HS-5 (cell line): Measurements from ENCODE around the gene MED23.

ENCODE experiments used
- DNase-seq: peaks from one replicate; pipeline ENCODE4 v3.0.0-alpha.2; 2012; ENCODE audit warnings: low read depth

The MED23 gene, protein sequence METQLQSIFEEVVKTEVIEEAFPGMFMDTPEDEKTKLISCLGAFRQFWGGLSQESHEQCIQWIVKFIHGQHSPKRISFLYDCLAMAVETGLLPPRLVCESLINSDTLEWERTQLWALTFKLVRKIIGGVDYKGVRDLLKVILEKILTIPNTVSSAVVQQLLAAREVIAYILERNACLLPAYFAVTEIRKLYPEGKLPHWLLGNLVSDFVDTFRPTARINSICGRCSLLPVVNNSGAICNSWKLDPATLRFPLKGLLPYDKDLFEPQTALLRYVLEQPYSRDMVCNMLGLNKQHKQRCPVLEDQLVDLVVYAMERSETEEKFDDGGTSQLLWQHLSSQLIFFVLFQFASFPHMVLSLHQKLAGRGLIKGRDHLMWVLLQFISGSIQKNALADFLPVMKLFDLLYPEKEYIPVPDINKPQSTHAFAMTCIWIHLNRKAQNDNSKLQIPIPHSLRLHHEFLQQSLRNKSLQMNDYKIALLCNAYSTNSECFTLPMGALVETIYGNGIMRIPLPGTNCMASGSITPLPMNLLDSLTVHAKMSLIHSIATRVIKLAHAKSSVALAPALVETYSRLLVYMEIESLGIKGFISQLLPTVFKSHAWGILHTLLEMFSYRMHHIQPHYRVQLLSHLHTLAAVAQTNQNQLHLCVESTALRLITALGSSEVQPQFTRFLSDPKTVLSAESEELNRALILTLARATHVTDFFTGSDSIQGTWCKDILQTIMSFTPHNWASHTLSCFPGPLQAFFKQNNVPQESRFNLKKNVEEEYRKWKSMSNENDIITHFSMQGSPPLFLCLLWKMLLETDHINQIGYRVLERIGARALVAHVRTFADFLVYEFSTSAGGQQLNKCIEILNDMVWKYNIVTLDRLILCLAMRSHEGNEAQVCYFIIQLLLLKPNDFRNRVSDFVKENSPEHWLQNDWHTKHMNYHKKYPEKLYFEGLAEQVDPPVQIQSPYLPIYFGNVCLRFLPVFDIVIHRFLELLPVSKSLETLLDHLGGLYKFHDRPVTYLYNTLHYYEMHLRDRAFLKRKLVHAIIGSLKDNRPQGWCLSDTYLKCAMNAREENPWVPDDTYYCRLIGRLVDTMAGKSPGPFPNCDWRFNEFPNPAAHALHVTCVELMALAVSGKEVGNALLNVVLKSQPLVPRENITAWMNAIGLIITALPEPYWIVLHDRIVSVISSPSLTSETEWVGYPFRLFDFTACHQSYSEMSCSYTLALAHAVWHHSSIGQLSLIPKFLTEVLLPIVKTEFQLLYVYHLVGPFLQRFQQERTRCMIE (N-terminal part only)

DNA sequence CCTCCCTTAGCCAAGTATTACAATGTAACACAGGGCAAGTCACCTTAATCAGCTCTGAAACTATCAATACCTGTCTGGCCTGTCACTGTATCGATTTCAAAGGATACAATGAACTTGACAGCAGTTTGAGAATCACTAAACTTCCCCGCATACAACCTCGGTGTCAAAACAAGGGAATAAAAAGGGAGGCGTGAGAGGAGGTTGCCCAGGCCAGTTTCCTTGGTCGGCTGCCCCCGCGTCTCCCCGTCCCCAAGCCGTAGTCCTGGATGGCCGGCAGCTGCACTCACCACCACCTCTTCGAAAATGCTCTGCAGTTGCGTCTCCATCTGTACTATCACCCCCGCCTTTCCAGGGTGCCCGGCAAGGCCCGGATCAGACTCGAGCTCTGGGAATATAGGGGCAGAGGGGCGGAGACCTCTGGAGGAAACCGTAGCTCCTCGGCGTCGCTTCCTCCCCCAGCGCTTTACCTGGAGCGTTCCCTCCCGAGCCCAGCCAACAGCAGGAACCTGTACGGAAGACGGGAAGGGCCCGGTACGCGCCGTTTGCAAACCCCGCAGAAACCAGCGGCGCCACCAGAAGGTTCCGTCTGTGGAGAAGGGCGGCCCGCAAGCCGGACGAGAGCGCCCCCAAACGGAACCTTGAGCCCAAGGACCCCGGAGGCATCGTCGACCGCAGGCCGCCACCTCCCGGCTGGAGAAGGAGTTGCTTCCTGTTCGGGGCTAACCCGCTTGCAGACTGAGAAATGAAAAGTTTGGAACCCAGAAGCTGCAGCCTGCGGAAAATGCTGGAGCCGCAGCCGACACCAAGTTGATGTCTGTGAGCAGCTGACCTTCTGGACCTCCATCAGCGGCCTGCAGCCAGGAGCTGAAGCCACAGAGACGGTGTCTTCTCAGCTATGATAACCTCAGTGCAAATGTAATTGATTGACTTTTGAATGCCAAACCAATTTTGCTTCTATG is at the start of gene MED23:
Gene MED23 (minus strand): TSS at position 519 of the 959 bp plus-strand sequence. CDS start 193 bp downstream, at position 326.
- peak; percentile 75 for DNase-seq

DNA sequence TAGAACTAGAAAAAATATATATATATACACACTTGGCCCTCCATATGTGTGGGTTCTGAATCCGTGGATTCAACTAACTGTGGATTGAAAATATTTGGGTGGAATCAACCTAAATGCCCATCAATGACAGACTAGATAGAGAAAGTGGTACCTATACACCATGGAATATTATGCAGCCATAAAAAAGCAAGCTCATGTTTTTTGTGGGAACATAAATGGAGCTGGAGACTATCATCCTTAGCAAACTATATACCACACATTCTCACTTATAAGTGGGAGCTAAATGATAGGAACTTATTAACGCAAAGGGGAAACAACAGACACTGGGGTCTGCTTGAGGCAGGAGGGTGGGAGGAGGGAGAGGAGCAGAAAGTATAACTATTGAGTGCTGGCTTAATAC is 45.1 kb upstream of the MED23 start:
- DNase-seq: no peak

DNA sequence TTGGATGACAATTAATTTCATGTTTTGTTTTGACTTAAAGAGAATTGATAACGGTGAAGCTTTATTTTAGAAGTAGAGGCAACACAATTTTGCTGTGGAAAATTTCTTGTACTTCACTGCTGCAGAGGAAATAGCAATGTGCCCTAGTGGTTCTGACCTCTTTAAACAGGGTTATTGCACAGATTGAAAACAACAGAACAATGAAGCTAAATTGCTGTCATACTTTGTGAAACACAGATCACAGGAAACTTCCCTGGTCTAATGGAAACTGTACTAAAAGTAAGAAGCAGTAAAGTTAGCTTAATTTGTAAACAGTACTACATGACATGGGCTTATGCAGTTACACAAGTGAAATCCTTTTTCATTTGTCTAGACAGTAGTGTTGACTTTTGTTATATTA is 41.8 kb upstream of the MED23 start:
- DNase-seq: no peak

DNA sequence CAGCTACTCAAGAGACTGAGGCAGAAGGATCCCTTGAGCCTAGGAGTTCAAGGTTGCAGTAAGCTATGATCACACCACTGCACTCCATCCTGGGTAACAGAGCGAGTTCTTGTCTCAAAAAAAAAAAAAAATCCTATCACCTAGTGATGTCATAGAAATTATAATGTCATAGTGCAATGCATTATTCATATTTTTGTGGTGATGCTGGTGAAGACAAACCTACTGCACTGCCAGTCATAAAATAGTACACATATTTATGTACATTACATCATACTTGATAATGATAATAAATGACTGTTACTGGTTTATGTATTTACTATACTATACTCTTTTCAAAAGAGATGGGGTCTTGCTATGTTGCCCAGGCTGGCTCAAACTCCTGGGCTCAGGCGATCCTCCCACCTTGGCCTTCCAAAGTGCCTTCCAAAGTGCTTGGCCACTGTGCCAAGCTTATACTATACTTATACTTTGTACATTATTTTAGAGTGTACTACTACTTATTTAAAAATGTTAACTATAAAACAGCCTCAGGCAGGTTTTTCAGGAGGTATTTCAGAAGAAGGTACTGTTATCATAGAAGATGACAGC is 35.6 kb upstream of the MED23 start:
- no peak for DNase-seq

DNA sequence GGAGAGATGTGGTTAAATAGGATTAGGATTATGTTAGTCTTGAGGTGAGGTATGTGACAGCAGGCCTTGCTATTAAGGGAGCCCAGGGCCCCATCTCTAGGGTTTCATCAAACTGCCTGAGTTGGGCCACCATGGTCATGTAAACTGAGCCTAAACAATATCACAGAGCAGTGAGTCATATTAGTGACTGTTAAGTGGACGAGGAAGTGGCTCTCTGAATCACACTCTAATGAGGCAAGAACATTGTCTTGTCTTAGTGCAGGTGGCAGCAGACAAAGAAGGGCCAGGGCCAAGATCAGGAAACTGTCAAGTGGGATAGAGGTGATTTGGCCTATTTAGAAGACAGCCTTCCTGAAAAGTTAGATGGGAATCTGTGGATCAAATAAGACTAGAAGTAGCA is 32.2 kb upstream of the MED23 start:
- DNase-seq: peak; percentile 45

- DNase-seq: no peak
Measured at GRCh38 chr6:131658287-131658686, 30.2 kb upstream of the MED23 start.

- DNase-seq: peak; percentile 84
Measured at GRCh38 chr6:131657630-131658111, 29.6 kb upstream of the MED23 start.

GRCh38 chr6:131657222-131657621 is 29.2 kb upstream of the MED23 start:
- no peak for DNase-seq

DNA sequence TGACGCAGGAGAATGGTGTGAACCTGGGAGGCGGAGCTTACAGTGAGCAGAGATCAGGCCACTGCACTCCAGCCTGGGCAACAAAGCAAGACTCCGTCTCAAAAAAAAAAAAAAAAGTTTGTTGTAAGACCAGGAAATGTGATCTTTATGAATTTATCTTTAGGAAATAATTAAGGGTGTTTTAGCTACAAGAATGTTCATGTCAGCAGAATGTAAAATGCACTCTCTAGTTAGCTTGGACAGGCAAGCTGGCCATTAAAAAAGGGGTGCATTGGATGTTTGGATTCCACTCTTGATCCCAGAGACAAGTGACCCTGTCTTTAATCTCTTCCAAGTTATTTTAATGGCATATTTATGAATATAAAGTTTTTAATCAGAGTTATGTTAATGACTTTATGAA is 28.6 kb upstream of the MED23 start:
- no peak for DNase-seq

DNA sequence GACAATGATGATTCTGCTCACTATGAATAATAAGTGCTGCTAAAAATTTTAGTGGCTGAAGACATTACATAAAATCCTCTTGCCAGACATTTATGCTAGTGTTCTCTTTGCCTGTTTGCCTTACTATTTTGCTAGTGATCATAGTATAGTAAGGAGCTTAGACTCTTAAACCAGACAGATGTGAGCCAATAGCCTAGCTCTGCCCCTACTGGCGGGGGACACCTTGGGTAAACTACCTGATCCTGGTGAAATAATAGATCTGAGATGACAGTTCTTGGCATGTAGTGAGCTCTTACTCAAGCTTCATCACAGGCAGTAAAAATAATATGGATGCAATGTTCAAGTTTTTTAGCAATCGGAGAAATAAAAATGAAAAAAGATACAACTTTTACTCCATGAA is 27.9 kb upstream of the MED23 start:
- no peak for DNase-seq

GRCh38 chr6:131655387-131655786 is 27.3 kb upstream of the MED23 start:
- no peak for DNase-seq

DNA sequence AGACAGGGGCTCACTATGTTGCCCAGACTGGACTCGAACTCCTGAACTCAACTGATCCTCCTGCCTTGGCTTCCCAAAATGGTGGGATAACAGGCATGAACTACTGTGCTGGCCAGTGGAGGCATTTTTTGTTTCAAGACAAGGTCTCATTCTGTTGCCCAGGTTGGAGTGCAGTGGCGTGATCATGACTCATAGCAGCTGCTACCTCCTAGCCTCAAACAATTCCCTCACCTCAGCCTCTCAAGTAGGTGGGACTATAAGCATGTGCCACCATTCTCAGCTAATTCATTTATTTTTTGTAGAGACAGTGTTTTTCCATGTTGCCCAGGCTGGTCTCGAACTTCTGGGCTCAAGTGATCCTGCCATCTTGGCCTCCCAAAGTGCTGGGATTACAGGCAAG is 26.3 kb upstream of the MED23 start:
- DNase-seq: no peak

- no peak for DNase-seq
Measured at GRCh38 chr6:131652472-131652871, 24.4 kb upstream of the MED23 start.

DNA sequence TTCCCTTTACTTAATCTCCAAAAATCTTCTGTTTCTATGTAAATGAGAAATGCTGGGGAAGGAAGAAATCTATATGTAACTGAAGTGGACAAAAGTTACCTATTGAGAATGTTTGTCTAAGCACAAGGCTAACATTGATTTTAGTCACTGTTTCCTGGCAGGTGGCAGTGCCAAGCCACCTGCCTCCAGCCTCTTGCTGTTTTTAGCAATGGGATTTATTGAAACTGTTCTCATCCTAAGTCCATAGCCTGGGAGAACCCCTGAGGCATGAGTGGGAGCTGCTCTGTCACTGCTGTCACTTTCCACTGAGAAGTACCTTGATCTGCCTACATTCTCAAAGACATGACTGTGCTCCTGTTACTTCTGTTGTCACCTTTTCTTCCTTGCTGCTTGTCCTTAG is 23.7 kb upstream of the MED23 start:
- no peak for DNase-seq

GRCh38 chr6:131646249-131646670 is 18.2 kb upstream of the MED23 start:
- no peak for DNase-seq

DNA sequence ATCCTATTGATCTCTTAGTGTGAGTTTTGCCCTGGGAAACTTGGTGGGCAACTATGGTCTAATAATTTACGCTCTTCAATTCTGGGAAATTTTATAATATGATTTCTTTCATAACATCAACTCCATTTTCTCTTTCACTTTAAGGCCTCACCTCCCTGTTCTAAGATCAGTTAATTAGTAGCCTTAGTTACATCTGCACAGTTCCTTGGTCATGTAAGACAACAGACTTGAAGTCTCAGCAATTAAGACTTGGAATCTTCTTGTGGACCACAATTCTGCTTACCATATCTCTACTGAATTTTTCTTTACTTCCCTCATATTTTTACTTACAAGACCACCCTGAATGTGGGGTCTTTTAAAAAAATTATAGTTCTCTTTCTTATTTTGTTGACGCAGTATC is 17.8 kb upstream of the MED23 start:
- DNase-seq: no peak

GRCh38 chr6:131644921-131645320 is 16.9 kb upstream of the MED23 start:
- no peak for DNase-seq

GRCh38 chr6:131643855-131644460 is 15.9 kb upstream of the MED23 start:
- no peak for DNase-seq

GRCh38 chr6:131642987-131643611 is 15.1 kb upstream of the MED23 start:
- DNase-seq: no peak

DNA sequence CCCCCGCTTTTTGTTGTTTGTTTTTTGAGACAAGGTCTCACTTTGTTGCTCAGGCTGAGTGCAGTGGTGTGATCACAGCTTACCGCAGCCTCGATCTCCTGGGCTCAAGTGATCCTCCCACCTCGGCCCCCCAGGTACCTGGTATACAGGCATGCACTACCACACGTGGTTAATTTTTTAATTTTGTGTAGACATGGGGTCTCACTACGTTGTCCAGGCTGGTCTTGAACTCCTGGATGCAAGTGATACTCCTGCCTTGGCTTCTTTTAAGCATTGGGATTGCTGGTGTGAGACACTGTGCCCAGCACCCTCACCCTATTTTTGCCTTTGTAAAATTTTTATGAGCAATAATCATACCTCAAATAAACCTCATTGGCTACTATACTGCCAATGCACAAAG is 14.5 kb upstream of the MED23 start:
- no peak for DNase-seq
